H1 (cell line): ENCODE measurements around the gene LIG4. TPM values are rescaled to one million over a fixed set of nuclear protein-coding genes. Genes with fewer than 3 reads are reported as not detected.

ENCODE experiments used
- BRCA1 ChIP-seq: IDR thresholded peaks from 2 replicates; pipeline ENCODE4 v1.6.1; 2012; ENCODE audit warnings: low read depth, low read length, improper control_type of control experiment
- CBX5 ChIP-seq: fragments of 300-800, 300-1000 bp; sonication (generic); IDR thresholded peaks from 2 replicates; pipeline ENCODE4 v1.7.1; 2016; ENCODE audit warnings: antibody characterized with exemption, low read length, low read depth
- CTBP2 ChIP-seq: IDR thresholded peaks from 2 replicates; pipeline ENCODE4 v1.7.0; 2011; ENCODE audit warnings: borderline replicate concordance, mild to moderate bottlenecking, moderate library complexity, mixed read lengths, low read length; ENCODE audit not compliant: insufficient read depth, insufficient read length
- EP300 ChIP-seq, 2 experiments: IDR thresholded peaks; 1 replicate in 1 of 2; 2 replicates in 1 of 2; pipeline ENCODE4 v1.6.1; 2011 to 2012; ENCODE audit warnings: low read depth in 2 of 2, low read length in 2 of 2, mild to moderate bottlenecking in 2 of 2, borderline replicate concordance in 1 of 2, inconsistent platforms in 1 of 2, moderate library complexity in 1 of 2
- GTF2F1 ChIP-seq: IDR thresholded peaks from 2 replicates; pipeline ENCODE4 v1.6.1; 2012; ENCODE audit warnings: low read depth, low read length, improper control_type of control experiment, borderline replicate concordance
- JUND ChIP-seq: IDR thresholded peaks from 2 replicates; pipeline ENCODE4 v1.6.1; 2011; ENCODE audit warnings: mild to moderate bottlenecking, improper control_type of control experiment, low read length
- PHF8 ChIP-seq: fragments of 200-600 bp; sonication (generic); conservative IDR thresholded peaks from 2 replicates; pipeline ENCODE4 v1.7.1; 2012; ENCODE audit warnings: low read depth, mild to moderate bottlenecking, inconsistent platforms, low read length, moderate library complexity
- POLR2AphosphoS5 ChIP-seq: IDR thresholded peaks from 2 replicates; pipeline ENCODE4 v1.6.1; 2011; ENCODE audit warnings: low read depth, low read length
- POU5F1 ChIP-seq: IDR thresholded peaks from 2 replicates; pipeline ENCODE4 v1.6.1; 2011; ENCODE audit warnings: low read depth, mild to moderate bottlenecking, low read length, moderate library complexity
- RAD21 ChIP-seq, 2 experiments: IDR thresholded peaks in 1 of 2; conservative IDR thresholded peaks in 1 of 2; 2 replicates each; pipeline ENCODE4 v1.6.1; 2011; ENCODE audit warnings: low read depth in 2 of 2, low read length in 2 of 2, improper control_type of control experiment in 1 of 2, inconsistent platforms in 1 of 2, mild to moderate bottlenecking in 1 of 2, moderate library complexity in 1 of 2
- RXRA ChIP-seq: IDR thresholded peaks from 2 replicates; pipeline ENCODE4 v1.6.1; 2011; ENCODE audit warnings: low read depth, mild to moderate bottlenecking, low read length, moderate library complexity; ENCODE audit not compliant: insufficient read depth
- SIN3A ChIP-seq, 2 experiments: IDR thresholded peaks in 1 of 2; conservative IDR thresholded peaks in 1 of 2; 2 replicates each; pipeline ENCODE4 v1.6.1; 2011 to 2012; ENCODE audit warnings: low read length in 2 of 2, improper control_type of control experiment in 1 of 2, low read depth in 1 of 2, mild to moderate bottlenecking in 1 of 2
- SIRT6 ChIP-seq: IDR thresholded peaks from one replicate; pipeline ENCODE4 v1.7.1; 2012; ENCODE audit warnings: low read length, inconsistent platforms
- SP1 ChIP-seq: IDR thresholded peaks from 2 replicates; pipeline ENCODE4 v1.6.1; 2011; ENCODE audit warnings: low read depth, low read length
- TCF12 ChIP-seq: IDR thresholded peaks from 2 replicates; pipeline ENCODE4 v1.6.1; 2011; ENCODE audit warnings: low read depth, mild to moderate bottlenecking, low read length
- ZNF274 ChIP-seq: IDR thresholded peaks from 2 replicates; pipeline ENCODE4 v1.7.0; 2012; ENCODE audit warnings: low read length, borderline replicate concordance; ENCODE audit errors: extremely low read depth
- polyA plus RNA-seq, 7 experiments: library from polyadenylated mRNA; depleted of rRNA in 3 of 7; stranded (reverse) in 5 of 7; unstranded in 2 of 7; fragments of >200 nt in 5 of 7; fragments of 200-250 nt in 2 of 7; gene quantifications; 1 replicate in 5 of 7; 2 replicates in 1 of 7; 4 replicates in 1 of 7; pipeline versions ENCODE4 v1.2.1 to v1.2.3, GENCODE V29; 2011 to 2013; ENCODE audit warnings: missing spikeins in 2 of 7, mixed read lengths in 2 of 7
- total RNA-seq: library from RNA; stranded (reverse); fragmentation: NEBNext Ultra II Directional; extraction: Animal tissue kit (Norgen Biotek cat#: 25700); gene quantifications from 2 replicates; pipeline ENCODE4 v1.2.1, GENCODE V29; 2021
- TF ChIP-seq, protein P1 (sequence below): IDR thresholded peaks from 2 replicates; pipeline ENCODE4 v1.6.1; 2011; ENCODE audit warnings: low read depth, mild to moderate bottlenecking, low read length; ENCODE audit not compliant: insufficient read depth
- TF ChIP-seq, protein P2 (sequence below): IDR thresholded peaks from 2 replicates; pipeline ENCODE4 v1.6.1; 2012; ENCODE audit warnings: low read length, inconsistent platforms
- TF ChIP-seq, protein P3 (sequence below): IDR thresholded peaks from 2 replicates; pipeline ENCODE4 v1.6.1; 2012; ENCODE audit warnings: inconsistent platforms

LIG4 gene
- total and polyA plus RNA-seq, 2 of the 8 experiments (the other 6 are each of a cell fraction or from before 2014, with no cell fraction given): 1.1 to 4.5 TPM

DNA sequence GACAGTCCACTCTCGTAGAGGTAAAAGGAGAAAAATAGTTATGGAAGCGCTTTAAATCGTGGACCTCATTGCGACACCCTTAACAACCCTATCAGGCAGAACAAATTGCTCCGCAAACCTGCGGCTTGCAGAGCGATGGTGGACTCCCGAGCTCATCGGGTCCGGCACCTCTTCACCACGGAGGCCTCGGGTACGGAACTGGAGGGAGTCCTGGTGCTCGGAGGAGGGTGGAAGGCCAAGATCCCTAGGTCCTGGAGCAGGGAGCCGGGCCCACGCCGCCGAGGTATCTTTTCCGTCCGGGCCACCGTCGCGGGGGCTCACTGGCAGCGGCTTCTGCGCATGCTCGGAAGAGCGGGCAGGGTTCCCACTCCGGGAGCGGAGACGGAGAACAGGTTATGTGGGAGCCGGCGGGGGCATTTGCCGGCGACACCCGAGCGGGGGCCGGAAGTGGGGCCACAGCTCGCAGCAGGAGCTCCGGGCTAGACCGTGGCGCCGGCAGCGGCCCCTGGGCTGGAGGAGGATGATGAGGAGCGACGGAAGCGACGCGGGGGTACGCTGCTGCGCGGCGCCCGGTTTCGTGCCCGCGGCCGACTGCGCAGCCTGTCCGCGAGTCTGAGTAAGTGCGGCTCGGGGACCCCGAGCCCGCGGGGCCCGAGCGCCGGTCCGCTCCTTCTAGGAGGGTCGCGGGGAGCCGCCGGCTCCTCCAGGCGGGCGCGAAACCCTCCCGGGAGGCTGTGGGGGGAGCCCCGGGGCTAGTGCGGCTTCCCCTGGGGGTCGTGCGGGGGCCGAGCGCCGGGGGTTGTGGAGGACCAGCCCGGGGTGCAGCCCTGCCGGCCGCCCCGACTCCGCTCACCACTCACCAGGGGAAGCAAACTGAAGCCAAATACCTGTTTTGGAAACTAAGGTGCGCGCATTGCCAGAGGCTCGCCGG, 3.0 kb upstream of the LIG4 start, which contains the start of gene ABHD13 (continued):
- TF ChIP-seq, protein P1, sequence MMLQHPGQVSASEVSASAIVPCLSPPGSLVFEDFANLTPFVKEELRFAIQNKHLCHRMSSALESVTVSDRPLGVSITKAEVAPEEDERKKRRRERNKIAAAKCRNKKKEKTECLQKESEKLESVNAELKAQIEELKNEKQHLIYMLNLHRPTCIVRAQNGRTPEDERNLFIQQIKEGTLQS: no peak
- TF ChIP-seq POU5F1 (no peak), SIN3A (conservative IDR thresholded peaks at IDR 0.05 in 1 of 2, IDR thresholded peaks at IDR 0.05 in 1 of 2; ENCODE audit: low read depth in 1 of 2, low read length in 2 of 2) (peak in 1 of 2 experiments; percentile 85; a peak in 2 of 4 replicates), GTF2F1 (0 out of 2 replicates have a peak, but pooled peaks have one; percentile 67), RAD21 (IDR thresholded peaks at IDR 0.05 in 1 of 2, conservative IDR thresholded peaks at IDR 0.05 in 1 of 2; ENCODE audit: low read depth in 2 of 2, low read length in 2 of 2) (no peak; a peak in 1 of 4 replicates), POLR2AphosphoS5 (no peak; the same call in 1 of the 2 replicates), RXRA (no peak), CTBP2 (peak; percentile 93), TCF12 (0 out of 2 replicates have a peak, but pooled peaks have one; percentile 70), CBX5 (no peak), SIRT6 (no peak), SP1 (0 out of 2 replicates have a peak, but pooled peaks have one; percentile 26), ZNF274 (no peak), JUND (no peak), EP300 (IDR thresholded peaks at IDR 0.05; ENCODE audit: borderline replicate concordance in 1 of 2, low read depth in 2 of 2, low read length in 2 of 2) (0 out of 3 replicates have a peak, but pooled peaks of 1 of the 2 experiments have one; percentile 46), PHF8 (peak; percentile 86), BRCA1 (no peak)
- TF ChIP-seq, protein P2, sequence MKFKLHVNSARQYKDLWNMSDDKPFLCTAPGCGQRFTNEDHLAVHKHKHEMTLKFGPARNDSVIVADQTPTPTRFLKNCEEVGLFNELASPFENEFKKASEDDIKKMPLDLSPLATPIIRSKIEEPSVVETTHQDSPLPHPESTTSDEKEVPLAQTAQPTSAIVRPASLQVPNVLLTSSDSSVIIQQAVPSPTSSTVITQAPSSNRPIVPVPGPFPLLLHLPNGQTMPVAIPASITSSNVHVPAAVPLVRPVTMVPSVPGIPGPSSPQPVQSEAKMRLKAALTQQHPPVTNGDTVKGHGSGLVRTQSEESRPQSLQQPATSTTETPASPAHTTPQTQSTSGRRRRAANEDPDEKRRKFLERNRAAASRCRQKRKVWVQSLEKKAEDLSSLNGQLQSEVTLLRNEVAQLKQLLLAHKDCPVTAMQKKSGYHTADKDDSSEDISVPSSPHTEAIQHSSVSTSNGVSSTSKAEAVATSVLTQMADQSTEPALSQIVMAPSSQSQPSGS: no peak; the same call in 1 of the 2 replicates
- TF ChIP-seq, protein P3, sequence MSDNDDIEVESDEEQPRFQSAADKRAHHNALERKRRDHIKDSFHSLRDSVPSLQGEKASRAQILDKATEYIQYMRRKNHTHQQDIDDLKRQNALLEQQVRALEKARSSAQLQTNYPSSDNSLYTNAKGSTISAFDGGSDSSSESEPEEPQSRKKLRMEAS: peak; percentile 75
